HG03442 (cell line): ENCODE data around the gene RAPGEF1.
"Not testable (repeated sequence)": the region's sequence is repeated elsewhere in the genome, so short reads cannot be mapped to it uniquely, and the experiment has no call there.

Experiments
- ATAC-seq: cut with Tn5 transposase; IDR thresholded peaks from one replicate; pipeline ENCODE4 v1.9.1; 2021; ENCODE audit warnings: mild to moderate bottlenecking, moderate library complexity; ENCODE audit not compliant: unreplicated experiment

The RAPGEF1 gene, protein sequence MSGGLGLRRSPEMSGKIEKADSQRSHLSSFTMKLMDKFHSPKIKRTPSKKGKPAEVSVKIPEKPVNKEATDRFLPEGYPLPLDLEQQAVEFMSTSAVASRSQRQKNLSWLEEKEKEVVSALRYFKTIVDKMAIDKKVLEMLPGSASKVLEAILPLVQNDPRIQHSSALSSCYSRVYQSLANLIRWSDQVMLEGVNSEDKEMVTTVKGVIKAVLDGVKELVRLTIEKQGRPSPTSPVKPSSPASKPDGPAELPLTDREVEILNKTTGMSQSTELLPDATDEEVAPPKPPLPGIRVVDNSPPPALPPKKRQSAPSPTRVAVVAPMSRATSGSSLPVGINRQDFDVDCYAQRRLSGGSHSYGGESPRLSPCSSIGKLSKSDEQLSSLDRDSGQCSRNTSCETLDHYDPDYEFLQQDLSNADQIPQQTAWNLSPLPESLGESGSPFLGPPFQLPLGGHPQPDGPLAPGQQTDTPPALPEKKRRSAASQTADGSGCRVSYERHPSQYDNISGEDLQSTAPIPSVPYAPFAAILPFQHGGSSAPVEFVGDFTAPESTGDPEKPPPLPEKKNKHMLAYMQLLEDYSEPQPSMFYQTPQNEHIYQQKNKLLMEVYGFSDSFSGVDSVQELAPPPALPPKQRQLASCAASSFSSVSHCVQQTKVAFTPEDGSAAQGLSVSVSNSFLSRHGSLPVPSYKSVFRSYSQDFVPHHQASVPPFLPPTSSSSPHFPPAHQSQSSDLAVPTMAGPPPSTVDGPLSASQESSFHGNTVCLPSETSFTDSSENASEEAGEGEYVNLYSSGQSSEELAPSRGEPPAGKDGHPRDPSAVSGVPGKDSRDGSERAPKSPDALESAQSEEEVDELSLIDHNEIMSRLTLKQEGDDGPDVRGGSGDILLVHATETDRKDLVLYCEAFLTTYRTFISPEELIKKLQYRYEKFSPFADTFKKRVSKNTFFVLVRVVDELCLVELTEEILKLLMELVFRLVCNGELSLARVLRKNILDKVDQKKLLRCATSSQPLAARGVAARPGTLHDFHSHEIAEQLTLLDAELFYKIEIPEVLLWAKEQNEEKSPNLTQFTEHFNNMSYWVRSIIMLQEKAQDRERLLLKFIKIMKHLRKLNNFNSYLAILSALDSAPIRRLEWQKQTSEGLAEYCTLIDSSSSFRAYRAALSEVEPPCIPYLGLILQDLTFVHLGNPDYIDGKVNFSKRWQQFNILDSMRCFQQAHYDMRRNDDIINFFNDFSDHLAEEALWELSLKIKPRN (N-terminal part only)

DNA sequence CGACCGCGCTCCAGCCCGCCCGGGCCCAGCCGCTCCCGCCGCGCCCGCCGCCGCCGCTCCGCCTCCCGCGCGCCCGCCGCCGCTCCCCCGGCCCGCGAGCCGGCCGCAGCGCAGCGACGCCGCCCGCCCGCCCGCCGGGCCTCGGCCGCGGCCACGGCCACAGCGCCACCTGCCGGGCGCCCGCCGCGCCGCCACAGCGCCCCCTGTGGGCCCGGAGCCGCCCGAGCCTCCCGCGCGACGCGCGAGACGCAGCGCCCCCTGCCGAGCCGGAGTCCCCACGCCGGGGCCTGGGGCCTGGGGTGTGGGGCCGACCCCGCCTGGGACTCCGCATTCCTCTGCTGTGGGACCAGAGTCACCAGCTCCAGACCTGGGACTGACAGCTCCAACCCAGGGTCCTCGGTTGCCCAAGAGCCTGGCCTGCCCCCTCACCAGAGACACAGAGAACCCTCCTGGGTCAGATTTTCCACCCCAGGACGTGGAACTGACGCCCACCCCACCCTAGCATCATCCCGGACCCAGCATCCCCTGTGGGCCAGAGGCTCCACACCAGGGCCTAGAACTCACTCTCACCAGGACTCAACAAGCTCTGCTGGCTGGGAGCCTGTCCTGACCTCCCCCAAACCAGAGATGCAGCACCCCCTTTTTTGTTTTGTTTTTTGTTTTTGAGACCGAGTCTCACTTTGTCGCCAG, at the start of gene RAPGEF1:
TSS of gene RAPGEF1 (minus strand) at position 118 of the 690 bp plus-strand sequence. CDS start 246 bp downstream, outside the sequence.
- peak; percentile 64 for ATAC-seq

DNA sequence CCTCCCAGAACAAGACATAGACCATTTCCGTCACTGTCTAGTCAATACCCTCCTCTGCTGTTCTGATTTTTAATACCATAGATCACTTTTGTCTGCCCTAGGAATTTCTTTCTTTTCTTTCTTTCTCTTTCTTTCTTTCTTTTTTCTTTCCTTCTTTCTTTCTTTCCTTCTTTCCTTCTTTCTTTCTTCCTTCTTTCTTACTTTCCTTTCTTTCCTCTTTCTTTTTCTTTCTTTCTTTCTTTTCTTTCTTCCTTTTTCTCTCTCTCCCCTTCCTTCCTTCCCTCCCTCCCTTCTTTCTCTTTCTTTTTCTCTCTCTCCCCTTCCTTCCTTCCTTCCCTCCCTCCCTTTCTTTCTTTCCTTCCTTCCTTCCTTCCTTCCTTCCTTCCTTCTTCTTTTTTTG, 49.0 kb upstream of the RAPGEF1 start:
- ATAC-seq, result no peak

DNA sequence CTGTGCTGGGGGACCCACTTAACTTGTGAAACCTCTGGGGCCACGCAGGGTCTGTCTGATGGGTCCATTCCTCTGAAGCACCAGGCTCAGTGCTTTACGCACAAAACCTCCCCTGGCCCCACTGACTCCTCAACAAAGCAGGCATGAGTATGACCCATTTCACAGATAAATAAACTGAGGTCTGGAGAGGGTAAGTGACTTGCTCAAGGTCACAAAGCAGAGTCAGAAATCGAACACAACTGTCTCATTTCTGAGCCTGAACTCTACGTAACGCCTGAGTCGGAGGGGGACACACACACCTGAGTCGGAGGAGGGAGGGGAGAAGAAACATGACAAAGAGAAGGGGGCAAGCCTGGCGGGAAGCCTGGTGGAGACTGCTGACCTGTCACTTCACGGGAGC, 48.0 kb upstream of the RAPGEF1 start:
- ATAC-seq, result no peak

DNA sequence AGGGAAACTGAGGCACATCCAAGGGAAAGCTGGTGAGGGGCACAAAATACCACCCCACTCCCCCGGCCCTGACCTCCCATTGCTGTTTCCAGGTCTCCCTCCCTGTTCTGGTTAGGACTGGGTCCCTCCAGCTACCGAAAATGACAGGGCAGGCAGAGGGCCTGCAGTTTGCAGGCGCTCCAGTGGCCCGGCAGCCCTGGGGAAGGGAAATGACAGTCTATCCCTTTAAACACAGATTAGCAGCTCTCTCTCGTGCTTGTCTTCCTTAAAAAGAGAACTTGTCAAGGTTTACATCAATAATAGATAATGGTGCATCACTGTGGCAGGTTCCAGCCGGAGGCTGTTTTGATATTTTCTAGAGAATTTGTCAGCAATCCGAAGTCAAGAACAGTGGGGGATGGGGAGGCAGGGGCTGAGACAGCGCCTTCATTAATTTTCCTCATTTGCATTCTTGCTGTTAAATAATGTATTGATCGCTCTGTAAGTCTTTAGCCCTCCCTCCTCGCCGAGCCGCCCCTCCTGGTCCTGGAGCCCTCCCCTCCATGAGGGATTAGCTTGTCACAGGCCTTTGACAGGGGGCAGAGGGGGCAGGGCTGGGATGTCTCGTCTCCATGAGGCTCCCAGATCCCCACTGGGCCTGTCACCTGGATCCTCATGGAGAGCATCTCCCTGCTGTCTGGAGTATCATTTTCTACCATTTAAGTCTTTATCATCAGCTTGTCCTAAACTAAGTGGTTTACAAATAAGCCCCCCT, 45.0 kb upstream of the RAPGEF1 start:
- no peak for ATAC-seq

DNA sequence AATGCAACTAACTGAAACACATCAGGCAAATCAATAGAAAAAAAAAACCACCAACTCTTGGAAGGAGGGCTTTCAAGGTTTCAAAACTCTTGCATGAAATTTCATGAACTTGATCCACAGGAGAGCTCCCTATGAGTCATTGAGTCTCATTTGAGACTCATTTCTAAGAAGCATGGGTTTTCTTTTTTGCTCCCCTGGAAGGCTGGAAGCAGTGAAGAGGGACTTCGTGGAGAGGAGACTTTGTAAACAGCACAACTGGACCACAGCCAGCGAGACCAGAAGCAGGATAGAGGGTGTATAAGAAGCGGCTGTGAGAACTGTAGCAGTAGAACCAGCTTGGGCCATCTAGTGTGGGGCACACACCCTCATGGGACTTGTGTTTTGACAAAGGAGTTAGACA, 41.2 kb upstream of the RAPGEF1 start:
- no peak for ATAC-seq

DNA sequence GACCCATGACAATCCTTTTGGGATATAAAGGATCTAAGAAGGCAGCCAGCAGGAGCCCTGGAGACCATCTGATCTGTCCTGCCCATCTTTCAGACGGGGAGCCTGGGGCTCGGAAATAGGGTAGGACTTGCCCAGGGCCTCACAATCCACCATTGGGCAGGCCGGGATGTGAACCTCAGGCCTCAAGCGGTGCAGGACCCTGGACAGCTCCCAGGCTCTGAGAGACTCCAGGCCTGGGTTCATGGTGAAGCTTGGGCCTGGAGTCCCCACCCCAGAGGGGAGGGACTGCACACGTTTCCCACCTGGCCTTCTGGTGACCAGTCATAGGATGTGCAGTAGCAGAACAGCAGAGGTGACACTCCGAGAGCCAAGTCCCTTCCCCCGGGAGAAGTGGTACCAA, 36.6 kb upstream of the RAPGEF1 start:
- ATAC-seq, result no peak

DNA sequence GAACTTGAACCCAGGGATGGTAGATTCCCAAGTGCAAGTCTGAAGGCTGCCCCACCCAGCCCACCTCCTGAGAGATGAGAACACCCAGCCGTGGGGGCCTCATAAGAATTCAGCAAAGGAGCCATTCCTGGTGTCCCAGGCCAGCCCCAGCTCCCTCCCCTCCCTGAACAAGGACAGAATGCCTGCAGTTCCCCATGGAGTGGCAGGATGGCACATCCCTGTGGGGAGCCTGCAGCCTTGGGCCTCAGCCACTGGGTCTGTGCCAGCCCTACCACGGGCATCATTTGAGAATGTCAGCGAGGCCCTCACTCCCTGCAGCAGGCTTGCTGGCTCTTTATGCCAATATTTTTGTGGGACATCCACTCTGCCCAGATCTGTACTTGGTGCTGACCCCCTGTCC, 36.2 kb upstream of the RAPGEF1 start:
- ATAC-seq, result no peak

DNA sequence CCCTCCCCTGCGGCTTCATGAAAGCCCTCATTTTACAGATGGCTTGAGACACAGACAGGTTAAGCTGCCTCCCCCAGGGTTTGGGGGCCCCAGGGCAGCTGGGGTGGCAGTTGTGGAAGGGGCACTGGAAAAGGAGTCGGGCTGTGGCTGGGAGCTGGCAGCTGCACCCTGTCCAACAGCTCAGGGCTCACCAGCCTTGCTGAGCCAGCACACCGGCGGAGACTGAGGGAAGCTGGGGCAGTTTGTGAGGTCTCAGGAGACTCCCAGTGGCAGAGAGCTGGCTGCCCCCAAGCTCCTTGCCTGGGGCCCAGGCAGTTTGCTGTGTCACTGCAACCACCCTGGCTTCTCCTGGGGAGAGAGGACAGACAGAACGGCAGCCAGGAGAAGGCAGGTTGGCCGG, 34.8 kb upstream of the RAPGEF1 start:
- no peak for ATAC-seq

DNA sequence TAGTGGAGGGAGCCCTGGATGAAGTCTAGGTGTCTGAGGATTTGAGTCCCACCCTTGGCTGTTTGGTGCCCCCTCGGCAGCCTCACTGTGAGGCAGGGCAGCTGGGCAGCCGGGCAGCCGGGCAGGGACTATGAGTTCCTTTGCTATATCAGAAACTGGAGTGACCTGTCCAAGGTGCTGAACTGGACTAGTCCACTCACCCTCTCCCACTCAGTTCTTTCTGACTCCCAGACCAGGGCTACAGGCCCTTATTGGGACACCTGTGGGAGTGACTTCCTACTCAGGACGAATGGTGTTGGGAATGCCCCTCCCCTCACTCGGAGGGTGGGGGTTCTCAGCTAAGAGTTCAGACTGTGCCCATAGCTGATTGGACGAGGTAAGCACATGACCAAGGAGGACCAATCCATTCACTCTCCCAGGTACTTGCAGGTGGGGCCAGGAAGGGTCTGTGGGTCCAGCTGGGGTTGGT, 34.1 kb upstream of the RAPGEF1 start:
- no peak for ATAC-seq

DNA sequence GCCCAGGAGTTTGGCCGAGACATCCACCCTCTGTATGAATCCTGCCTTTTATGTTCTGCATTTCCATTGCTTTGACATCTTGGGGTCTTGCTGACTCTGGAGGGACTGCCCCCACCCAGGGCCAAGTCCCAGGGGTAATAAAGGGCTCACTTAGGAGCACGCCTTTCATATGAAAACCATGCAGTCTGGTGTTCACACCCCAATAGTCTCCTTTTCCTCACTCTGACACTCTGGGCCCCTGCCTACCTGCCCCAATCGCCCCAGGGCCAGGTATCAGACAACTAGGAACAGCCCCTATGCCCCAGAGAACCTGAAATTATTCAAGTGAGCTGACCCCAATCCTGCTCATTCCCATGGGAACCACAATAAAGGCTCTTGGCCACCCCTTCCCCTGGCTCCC, 33.1 kb upstream of the RAPGEF1 start:
- no peak for ATAC-seq

DNA sequence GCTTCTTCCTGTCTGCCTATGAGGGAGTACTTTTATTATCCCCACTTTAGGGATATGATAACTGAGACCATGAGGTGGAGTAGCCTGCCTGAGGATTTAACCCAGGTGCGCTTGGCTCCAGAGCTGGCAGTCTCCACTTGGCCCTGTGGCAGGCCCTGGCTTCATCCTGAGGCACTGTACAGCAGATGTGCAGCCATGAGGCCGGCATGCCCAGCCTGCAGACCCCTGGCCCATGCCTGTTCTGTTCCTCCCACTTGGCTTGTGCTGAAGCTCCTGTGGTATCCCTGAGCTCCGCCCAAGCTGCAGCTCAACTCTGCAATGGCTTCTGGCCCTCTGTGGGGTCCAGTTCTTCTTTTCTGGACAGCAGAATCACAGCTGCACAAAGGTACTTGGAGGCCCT, 31.8 kb upstream of the RAPGEF1 start:
- ATAC-seq, result no peak

DNA sequence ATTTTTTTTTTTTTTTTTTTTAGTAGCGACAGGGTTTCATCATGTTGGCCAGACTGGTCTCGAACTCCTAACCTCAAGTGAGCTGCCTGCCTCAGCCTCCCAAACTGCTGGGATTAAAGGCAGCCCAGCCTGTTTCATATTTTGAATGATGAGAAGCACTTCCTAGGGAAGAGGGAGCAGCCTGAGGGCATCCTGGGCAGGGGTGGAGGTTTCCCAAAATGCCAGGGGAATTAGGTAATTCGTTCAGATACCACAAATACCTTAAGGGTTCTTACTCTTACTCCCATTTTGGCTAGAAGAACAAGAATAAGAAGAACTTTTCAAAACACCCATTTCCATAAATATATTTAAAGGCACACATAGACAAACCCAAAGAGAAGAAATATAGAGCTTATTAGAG, 29.5 kb upstream of the RAPGEF1 start:
- ATAC-seq, result no peak

DNA sequence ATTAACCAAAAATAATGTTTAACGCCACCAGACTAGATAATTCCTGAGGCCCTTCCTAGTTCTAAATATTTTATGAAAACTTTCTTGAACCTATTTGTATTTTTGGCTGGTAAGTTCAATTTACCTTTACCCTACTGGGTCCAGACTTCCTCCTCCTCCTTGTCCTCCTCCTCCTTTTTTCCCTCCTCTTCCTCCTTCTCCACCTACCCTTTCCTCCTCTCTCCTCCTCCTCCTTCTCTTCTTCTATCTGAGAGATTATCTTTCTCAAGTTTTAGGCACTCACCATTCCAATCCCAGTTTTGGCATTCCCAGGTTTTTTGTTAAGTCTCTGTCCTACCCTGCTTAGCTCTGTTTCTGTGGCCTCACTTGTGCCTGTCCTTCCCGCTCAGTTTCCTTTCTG, 24.7 kb upstream of the RAPGEF1 start:
- ATAC-seq, result no peak

DNA sequence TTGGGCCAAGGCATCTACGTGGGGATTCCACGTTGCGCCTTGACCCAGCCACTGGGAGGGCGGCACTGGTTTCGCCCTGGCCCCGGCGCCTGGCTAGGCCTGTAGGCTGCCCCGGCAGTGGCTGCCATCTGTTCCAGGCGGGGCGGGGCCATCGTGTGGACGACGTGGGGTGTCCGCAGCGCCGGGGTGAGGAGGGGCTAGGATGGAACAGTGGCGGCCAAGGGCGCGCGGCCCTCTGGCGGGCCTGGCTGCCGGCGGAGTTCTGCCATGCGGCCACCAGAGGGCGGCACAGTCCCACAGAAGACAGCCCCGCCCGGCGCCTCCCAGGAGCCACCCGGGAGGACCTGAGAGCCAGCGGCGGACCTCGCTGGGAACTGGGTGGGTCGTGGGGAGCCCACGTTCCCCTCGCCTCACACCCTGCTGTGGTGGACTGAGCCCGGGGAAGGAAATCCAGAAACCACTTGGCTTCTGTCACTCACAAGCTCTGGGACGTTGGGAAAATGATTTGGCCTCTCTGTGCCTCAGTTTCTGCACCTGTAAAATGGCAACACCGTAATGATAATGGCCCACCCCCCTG, 22.6 kb upstream of the RAPGEF1 start:
- no peak for ATAC-seq

DNA sequence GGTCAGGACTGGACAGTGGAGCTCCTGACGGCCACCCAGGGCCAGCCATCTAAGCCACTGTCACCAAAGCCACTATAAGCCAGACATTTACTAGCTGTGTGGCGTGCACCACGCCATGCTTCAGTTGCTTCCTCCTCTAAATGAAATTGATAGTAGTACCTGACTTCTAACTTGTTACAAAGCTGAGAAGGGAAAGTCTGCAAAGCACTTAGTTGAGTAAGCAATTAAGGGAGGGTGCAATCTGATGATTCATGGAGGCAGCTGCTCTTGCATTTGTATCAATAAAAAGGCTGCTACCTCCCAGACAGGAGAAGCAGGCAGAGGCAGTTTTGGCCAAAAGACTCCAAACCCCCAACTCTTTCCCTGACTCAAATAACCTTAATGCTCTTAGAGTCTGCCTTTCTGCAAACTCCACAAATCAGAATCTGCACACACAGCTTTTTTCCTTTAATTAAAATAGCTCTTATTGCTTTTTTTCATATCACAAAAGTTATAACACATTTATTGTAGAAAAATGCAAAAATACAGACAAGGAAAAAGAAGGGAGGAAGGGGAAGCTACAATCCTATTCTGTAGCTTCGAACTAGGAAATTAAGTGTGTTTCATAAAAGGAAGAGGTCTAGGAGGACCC, 19.3 kb upstream of the RAPGEF1 start:
- no peak for ATAC-seq

DNA sequence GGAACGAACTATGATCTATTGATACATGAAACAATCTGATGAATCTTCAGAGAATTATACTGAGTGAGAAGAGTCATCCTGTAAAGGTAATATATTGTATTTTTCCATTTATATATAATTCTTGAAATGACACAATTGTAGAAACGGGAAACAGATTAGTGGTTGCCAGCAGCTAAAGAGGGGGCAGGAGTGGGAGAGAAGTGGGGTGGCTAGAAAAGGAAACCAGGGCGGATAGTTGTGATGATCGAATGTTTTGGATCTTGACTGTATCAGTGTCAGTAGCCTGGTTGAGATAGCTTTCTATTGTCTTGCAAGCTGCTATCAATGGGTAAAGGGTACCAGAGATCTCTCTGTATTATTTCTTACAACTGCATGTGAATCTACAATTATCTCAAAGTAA, 17.7 kb upstream of the RAPGEF1 start:
- ATAC-seq, result no peak

DNA sequence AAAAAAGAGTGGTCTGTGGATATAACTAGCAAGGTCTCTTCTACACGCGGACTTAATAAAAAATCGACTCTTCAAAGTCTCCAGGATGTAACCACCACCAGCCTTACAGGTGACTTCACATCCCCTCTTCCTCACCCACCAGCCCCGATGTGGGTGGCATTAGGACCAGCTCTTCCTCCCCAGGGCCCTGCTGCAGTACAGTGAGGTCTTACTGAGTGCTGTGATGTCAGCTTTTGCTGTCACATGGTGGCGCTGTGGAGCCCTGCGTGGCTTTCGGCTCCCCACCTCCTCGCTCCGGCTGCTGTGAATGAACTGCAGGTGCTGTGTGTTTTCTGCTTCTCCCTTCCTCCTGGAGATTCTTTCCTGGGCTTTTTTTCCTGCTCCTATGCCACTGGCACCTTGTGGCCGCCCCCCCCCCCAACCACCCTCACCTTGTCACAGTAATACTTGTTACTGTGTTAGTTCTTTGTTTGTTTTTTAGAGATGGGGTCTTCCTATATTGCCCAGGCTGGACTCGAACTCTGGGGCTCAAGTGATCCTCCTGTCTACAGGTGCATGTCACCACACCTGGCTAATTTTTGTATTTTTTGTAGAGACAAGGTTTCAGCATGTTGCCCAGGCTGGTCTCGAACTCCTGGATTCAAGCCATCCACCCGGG, 15.8 kb upstream of the RAPGEF1 start:
- no peak for ATAC-seq

DNA sequence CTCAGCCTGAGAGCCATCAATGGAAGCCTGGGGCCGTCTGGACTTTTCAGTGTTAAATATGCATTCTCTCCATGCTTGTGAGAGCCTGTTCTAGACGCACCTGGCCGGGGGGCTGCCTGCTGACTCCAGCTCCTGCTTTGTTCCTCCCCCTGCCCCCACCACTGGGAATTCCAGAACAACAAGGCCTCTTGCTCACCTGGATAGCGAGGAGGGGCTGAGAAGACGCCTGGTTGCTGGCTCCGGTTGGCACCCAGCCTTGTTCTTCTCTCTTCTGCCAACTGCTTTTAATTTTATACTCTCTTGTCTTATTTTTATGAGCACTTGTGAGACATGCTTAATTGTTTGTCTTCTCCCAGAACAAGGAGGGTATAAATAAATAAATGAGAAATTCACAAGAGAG, 15.0 kb upstream of the RAPGEF1 start:
- ATAC-seq, result no peak

DNA sequence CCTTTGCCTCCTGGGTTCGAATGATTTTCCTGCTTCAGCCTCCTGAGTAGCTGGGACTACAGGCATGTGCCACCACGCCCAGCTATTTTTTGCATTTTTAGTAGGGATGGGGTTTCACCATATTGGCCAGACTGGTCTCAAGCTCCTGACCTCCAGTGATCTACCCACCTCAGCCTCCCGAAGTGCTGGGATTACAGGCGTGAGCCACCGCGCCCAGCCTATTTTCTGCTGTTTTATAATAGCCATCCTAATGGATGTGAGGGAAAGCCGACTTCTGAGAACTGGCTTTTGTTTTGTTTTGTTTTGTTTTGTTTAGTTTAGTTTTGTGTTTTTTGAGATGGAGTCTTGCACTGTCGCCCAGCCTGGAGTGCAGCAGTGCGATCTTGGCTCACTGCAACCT, 13.9 kb upstream of the RAPGEF1 start:
- not testable (repeated sequence) for ATAC-seq
